GM19455 (cell line): Measurements from ENCODE around the gene DUSP22.

ENCODE experiments used
- ATAC-seq: cut with Tn5 transposase; IDR thresholded peaks from one replicate; pipeline ENCODE4 v1.9.1; 2021; ENCODE audit not compliant: unreplicated experiment

DUSP22 gene

DNA sequence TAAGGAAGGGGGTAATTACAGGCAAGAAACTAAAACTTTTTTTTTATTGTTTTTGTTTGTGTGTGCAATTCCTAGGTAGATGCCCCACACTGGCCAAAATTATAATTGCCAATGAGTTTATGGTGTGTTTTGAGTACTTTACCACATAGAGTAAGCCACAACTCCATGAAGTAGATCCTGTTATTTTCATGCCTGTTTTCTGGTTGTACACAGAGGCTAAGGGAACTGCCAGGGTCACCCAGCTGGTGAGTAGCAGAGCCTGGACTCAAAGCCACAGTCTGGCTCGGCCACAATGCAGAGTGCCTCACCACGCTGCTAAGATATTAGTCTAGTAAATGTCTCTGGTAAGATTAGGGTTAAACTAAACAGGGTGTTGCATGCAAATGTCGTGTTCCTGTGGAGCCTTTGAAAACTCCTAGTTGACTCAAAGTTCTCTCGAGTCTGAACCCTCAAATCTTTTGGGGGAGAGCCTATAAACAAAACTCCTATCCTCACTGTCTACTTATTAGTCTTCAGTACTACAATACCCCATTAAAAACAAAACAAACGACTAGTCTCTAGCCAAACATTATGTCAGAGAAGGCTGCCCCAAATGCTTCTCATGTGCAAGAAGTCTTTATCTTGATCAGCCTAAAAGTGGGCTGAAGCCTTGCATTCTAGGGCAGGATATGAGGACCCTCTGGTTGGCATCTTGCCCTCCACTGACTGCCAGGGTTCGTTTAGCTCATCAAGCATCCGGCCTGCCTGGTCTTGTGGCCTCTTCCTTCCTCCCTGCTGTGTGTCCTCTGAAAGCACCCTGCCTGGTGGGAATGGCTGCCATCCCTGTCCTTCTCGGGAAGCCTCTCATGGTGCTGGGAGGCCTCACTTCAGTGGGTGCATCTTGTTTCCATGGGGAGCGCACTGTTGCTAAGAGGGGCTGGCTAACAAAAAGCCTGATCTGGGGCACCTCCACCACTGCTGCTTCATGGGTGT is 4.2 kb downstream of the DUSP22 start:
- ATAC-seq: peak; percentile 25

DNA sequence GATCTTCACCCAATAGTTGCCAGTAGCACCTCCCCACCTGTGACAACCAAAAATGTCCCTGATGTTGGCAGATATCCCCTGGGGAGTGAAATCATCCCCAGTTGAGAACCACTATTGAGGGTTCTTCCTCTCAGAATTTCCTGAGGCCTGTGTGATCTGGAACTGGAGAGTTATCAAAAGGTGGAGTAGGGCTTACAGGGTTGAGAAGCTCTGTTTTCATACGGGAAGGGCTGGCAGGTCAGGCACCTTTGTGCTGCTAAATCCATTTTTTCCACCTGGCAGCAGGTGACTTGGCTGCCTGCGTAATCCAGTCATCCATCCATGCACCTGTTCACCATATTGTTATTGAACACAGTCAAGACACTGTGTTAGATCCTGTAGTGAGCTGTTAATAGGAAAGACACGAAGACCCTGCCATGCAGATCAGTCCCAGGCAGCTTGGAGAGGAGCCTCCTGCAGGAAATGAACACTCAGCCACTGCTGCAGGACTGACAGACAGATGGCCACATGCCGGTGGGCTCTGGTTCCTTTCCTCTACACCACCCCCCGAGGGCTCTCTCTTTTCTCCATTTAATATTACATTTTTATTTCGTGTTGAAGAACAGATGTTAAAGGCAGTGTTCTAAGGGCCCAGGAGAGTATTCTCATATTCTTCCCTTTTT is 5.4 kb downstream of the DUSP22 start:
- ATAC-seq: no peak

DNA sequence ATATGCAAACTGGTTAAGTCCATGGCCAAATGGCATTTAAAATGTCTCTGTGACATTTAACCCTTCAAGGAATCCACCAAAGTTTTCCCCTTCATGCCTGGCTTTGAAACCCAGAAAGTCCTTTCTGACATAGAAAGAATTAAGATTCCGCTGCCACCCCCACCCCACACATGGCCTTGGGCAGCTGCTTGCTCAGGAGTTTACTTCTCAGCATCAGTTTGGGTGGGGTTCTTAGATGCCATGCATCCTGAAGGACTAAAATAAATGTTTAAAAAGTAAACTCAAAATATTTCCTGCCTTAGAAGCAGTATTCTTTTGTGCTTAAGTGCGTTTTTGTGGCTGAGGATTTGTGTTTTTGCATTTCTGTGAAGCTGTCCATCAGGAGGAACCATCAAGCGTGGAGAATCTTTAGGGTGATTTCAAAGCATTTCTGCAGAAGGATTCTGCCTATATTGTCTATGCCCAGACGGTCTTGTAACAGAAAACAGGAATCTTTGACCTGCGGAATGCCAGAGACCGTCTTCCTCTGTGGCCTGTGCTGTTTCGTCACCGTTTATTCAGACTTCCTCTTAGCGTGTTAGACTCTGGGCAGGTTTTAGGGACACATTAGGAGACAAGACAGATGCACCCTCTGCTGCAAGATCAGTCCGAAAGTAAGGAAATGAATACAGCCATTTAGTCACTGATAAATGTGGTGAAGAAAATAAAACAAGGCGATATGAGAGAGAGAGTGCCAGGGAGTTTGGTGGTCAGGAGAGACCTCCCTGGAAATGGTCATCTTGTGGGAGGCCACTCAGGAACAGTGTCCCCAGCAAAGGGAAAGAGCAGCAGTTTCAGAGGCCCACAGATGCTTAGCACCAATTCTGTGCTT is 6.2 kb downstream of the DUSP22 start:
- no peak for ATAC-seq

DNA sequence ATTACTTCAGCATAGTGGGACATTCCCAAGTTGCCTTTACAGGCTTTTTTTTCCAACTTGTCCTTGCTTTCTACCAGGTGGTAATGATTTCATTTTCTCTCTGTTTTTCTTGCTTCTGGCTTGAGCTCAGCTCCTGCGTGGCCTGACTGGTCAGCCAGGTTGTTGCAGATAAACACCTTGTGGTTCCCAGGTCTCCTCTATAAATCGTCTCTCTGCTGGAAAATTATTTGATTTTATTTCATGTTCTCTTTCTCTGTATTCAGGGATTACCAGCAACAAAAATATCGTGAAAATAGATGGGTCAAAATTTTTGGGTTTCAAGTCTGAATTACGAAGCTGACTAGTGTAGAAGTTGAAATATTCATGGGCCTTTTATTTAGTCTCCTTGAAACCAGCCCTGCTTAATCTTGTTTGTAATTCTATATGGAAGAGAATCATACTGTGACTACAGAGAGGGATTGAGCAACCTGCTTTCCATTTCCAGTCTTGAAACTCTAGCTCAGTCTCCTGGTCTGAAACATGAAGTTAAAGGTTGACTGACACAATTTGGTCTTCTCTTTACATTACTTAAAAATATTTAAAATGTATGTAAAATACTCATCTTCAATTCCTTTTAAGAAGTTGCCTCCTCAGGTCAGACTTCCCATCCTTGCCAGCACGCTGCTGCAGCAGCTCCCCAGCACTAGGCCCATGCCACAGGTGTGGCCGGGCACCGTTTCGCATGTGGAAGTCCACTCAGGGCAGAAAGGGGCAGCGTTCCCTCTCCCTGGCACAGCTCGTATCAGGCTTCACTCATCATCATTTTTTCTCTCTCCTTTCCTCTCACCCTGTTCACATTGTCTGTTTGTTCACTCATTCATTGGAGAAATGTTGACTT is 7.1 kb downstream of the DUSP22 start:
- ATAC-seq: no peak

- ATAC-seq: no peak
Measured at GRCh38 chr6:300026-300425, 7.7 kb downstream of the DUSP22 start.

- ATAC-seq: no peak
Measured at GRCh38 chr6:300494-301198, 8.4 kb downstream of the DUSP22 start.

- no peak for ATAC-seq
Measured at GRCh38 chr6:301526-301925, 9.2 kb downstream of the DUSP22 start.

- no peak for ATAC-seq
Measured at GRCh38 chr6:301929-302705, 9.8 kb downstream of the DUSP22 start.

GRCh38 chr6:302760-303159 is 10.5 kb downstream of the DUSP22 start:
- no peak for ATAC-seq

DNA sequence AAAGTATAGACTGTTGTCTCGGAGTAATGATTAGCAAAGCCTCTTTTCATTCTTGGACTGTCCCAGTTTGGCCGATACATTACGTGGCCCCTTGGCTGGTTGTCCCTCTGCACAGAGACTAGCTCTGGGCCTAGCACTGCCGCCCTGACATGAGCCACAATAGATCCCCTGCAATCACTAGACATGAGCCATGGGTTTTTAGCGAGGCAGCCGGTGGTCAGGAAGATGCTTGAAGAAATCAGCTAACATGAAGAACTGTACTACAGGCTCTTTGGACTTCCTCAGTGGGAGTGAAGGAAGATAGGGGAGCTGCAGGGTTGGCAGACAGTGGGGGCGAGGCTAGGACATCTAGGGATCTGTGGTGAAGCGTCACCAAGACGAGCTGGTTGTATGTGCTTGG is 11.0 kb downstream of the DUSP22 start:
- ATAC-seq: no peak

GRCh38 chr6:303948-304558 is 11.8 kb downstream of the DUSP22 start:
- no peak for ATAC-seq

DNA sequence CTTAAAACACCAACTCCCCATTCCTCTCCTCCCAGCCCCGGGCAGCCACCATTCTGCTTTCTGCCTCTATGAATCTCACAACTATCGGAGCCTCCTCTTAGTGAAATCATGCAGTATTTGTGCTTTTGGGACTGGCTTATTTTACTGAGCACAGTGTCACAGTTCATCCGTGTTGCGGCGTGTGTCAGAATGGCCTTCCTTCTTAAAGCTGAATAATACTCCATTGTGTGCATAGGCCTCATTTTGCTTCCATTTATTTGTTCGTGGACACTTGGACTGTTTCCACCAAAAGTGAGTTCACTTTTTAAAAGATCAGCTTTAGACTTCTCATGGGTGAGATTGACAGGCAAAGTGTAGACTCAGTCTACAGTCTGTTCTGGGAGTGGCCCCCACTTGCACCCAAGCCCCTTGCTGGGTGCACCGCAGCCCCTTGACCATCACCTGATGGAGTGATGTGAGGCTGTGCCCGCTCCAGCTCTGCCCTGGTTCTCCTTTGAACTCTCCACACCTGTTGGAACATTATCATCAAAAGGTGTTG is 12.6 kb downstream of the DUSP22 start:
- no peak for ATAC-seq

DNA sequence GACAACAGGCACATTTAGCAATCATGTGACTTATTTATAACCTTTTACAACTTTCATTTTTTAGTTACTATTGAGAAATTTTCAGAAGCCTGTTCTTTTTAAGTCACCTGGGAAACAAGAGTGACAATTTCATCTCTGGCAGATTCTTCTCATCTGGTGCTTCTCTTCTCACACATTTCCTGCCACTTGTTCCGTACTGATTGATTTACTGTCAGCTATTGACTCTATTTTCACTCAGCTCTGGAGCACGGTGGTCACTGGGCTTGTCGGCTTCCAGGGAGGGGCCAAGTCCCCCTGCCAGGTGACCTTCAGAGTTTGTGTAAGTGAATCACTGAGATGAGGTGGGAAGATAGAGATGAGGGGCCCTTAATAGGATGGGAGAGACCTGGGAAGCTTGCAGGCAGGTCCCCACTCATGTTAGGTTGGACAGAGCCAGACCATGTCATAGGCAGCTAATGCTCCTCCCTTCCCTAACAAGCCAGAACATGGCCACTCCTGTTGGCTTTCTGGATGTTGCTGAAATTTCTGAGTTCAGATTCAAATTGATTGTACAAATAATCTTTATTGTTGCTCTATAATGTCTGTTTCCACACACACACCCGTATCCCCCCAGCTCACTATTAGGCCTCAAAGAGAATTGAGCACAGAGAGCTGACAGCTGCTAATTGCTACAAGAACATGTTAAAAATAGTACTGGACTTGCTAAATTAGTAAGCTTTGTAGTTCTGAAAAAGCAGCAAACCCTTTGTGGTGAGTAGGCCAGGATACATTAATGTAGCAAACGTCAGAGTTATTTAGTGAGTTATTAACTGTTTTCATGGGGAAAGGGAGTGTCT is 13.3 kb downstream of the DUSP22 start:
- peak; percentile 82 for ATAC-seq

DNA sequence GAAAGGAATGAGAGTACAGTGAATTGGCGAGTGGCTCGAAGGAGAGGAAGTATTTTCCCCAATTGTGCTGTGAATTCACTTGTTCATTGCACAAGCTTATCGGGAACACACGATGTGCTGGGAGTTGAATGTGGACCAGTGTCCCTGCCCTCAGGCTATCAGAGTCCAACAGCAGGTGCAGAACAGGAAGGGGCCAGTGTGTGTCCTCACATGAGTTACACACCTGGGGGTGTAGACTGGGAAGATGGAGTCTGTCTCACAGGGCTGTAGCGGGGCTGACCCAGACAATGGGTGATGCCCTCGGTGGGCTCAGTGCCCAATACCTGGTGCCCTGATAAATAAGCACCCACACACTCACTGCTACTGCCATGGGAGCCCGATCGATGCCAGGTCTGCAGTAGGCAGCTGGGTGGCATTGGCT is 14.4 kb downstream of the DUSP22 start:
- no peak for ATAC-seq

DNA sequence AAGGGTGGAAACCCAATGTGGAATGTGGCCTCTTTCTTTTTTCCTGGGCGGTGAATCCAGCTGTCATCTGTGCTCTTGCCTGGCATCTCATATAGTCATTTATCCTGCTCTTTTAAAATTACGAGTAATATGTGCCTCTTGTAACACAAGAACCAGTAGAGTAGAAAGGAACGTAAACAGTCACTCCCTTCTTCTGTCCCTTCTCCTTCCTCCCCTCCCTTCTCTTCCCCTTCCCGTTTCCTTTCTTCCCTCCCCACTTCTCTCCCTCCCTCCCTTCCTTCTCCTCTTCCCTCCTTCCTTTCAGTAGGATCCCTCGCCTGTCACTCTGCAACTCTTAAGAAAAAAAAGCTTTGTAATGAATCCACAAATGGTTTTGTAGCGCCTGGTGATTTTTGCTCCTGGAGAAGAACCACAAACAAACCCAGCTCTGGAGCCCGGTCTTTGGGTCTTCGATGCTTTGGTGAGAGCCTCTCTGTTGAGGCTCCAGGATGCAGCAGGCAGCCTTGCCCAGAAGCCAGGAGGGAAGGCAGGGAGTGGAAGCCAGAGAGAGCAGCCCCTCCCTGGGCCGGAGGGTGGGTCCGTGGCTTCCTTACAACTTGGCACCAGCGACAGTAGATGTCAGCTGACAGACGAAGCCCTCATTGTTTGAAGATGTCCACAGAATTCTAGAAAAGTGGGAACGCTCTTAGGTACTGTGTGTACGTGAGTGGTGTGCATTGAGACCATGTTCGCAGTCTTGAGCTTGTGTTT is 15.0 kb downstream of the DUSP22 start:
- no peak for ATAC-seq

GRCh38 chr6:307874-308273 is 15.6 kb downstream of the DUSP22 start:
- no peak for ATAC-seq

DNA sequence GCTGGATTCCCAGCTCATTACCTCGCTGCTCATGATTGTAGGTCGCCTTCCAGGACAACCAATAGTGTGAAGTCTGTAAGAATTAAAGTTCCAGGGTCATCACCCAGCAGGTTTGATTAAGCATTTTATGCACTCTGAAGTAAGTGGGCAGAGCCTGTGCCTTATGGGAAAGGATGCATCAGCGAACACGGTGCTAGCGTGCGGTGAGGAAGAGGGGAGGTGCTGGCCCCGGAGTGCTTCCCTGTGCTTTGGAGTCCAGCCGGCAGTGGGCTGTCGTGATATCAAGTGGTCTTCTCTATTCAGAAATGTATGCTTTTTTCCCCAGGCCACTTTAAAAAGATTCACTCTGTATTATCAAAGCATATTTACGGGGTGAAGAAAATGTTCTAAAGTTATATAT is 16.0 kb downstream of the DUSP22 start:
- ATAC-seq: no peak
